Retinal pigment epithelial cell (primary cell): ENCODE results near the gene SFT2D3.

ENCODE experiments used
- DNase-seq: peaks from one replicate; pipeline ENCODE4 v3.0.0-alpha.2; 2010; ENCODE audit warnings: low read depth
- H3K4me3 ChIP-seq: 2 replicates; pipeline ENCODE4 v1.5.1; 2011; ENCODE audit warnings: mild to moderate bottlenecking, low read length, control low read depth, moderate library complexity
- CTCF ChIP-seq: conservative IDR thresholded peaks from 2 replicates; pipeline ENCODE4 v1.5.1; 2011; ENCODE audit warnings: low read depth, low read length, control low read depth, inconsistent platforms

Gene SFT2D3

DNA sequence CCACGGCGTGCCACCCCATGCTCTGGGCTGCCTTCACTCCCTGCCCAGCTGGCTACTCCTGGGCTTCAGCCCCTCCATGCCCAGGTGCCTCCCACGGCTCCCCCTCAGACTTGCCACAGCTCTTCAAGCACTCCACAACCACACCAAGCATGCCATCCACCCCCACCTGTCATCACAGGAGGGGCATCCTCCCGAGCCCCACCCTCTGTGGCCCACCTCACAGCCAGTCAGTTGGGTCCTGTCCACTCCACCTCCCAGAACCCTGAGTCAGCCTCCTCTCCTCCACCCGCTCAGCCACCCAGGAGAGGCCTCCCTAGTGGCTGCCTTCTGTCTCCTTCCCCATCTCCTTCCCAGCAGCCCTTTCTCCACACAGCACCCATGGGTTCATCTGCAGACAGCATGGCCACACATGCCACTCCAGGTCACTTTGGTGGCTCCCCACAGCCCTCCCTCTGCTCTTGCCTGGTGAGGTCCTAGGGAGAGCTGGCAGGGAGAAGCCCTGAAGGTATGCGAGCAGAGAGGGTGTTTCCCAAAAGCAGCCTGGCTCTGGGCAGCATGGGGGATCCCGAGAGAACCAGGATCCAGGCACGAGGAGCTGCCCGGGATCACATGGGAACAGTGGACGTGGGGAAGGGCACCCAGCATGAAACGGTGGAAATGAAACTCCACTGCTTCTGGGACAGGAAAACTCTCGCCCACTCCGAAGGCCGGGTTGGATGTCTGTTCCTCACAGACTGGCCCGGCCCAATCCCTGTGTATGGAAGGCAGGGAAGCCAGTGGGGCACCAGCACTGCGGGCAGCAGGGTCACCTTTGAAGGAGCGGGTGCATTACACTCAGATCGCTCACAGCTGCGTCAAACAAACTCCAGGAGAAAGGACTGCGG, 28.7 kb upstream of the SFT2D3 start:
- no peak for DNase-seq
- H3K4me3 ChIP-seq: no peak overlapping the region
- TF ChIP-seq CTCF: no peak

- no peak for TF ChIP-seq CTCF
- H3K4me3 ChIP-seq: no peak overlapping the region
- no peak for DNase-seq
These were observed 27.8 kb upstream of the SFT2D3 start for GRCh38 chr2:127673291-127674069.

DNA sequence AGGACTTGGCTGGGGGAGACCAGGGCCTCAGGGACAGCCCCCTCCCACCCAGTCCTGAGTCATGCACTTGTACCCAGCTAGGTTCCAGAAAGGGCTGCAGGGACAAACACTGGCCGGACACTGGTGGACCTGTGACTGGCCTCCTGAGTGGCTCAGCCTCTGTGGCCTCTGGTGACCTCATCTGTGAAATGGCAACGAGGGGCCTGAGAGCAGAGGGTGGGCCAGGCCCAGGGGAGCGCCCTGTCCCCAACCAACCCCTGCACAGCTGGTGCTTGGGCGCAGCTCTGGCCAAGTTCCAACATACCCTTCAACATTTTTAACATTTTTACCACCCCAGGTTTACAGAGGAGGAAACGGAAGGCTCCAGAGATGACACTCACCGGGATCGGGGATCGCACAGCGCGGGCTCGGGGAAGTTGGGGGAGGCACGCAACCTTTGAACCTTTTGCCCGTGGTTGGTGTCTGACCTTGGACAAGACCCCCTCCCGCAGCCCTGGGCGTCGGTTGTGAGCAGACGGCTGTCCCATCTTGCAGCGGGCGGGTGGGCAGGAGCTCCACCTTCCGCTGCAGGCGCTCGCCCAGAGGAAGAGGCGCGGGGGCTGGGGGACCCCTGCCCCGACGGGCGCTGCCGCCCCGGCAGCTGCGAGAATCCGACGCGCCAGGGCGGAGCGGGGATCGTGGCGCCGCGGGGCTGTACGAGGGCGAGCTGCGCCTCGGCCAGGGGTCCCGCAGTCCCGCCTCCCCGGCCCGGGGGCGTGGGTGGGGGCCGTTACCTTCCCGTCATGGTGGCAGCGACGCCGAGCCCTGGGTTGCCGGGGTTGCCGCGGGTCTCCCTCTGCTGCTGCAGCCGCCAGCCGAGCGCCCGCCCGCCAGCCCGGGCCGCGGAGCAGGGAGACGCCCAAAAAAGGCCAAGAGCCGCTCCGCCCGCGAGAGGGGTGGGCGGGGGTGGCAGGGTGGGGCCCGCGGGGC, 26.8 kb upstream of the SFT2D3 start:
- TF ChIP-seq CTCF: no peak
- peak overlapping the region; percentile 17 for H3K4me3 ChIP-seq
- no peak for DNase-seq

DNA sequence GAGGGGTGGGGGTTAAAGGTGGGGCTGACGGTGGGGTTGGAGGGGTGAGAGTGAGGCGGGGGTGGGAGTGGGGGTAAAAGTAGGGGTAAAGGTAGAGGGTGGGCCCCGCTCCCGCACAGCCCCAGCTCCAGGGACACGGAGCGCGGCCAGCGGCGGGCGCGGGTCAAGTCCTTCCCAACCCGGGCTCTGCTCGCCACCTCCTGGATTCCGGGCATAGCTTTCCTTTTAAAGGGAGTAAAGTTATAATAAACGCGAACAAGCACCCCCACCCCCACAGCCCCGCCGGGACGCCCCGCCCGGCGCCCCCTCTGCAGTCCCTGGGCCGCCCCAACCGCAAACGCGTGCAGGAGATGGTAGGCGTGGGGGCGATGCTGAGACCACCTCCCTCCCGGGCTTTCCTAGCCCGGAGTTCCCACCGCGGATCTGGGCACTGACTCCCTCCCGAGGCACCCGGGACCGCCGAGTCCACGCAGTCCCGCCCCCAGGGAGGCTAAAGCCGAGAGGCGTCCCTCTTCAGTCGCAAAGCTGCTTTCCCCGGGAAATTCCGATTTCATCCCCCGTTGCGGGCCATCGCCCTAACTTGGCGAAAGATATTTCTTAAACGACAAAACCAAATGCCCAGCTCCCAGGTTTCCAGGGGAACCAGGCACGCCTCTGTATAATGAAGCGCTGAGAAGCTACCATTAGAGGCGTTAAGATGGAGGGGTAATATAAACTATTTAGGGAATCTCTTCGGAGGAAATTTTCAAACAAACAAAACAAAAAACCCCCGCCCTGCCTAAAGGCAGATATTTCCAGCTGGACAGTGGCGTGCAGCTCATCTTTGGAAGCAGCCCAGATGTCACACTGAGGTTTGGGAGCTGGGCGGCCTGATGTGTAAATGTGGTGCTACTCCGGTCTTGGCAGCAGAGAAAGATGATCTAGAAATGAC, 25.7 kb upstream of the SFT2D3 start, which contains the start of gene LIMS2:
LIMS2 (minus strand) TSS at position 200 of the 931 bp plus-strand sequence. CDS start 506 bp downstream, outside the sequence.
- DNase-seq: no peak
- TF ChIP-seq CTCF: no peak
- peak within 1 kb of the TSS; percentile 56 for H3K4me3 ChIP-seq

DNA sequence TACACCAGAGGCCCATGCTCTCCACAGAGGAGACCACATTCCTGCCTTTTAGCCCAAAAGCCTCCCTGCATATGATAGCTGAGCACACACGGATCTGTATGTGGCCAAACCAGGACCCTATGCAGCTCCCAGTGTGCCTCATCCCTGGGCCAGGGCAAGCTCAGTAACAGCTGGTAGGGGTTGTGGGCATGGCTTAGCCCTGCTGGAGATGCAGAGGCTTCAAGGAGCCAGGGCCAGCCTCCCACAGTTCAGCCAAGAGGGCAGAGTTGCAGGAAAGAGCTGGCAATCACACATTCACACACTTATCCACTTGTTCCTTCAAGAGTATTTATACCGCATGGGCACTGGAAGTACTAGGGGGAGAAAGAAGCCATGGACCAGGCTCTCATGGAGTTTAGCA, 24.4 kb upstream of the SFT2D3 start:
- no peak overlapping the region for H3K4me3 ChIP-seq
- TF ChIP-seq CTCF: no peak
- DNase-seq: no peak

DNA sequence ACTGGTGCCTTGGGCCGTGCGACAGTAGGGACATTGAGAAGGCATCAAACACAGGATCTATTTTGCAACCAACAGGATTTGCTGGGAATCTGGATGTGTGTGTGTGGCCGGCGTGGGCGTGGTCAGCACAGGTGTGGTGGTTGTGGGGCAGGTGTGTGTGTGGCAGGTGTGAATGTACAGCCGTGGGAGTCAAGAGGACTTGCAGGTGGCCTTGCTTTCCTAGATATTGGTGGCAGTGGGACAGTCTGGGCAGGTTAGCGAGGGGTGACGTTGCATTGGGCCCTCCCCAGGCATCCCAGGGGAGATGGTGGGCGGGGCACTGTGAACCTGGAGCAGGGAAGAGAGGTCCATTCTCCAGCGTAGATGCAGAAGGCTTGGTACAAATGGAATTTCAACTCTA, 22.8 kb upstream of the SFT2D3 start:
- TF ChIP-seq CTCF: no peak
- DNase-seq: no peak
- H3K4me3 ChIP-seq: no peak overlapping the region
